IMR-90 (cell line): Measurements from ENCODE around the gene ADAMTSL1. TPM values are rescaled to one million over a fixed set of nuclear protein-coding genes. Genes with fewer than 3 reads are reported as not detected.

Source experiments
- ATAC-seq: fragments of 200-7000 bp; cut with Tn5 transposase; 2 replicates; pipeline ENCODE4 v1.9.1; 2020; ENCODE audit warnings: low read depth, mild to moderate bottlenecking, moderate library complexity
- BruUV-seq: library from RNA; stranded (reverse); fragments of 400-500 nt; replicated peaks from 2 replicates; lab custom pipeline; 2021; lab: Mats Ljungman, UMichigan
- CTCF ChIA-PET: fragments of 300-600 bp; formaldehyde crosslinking; extraction: SDS; loops from one replicate; lab custom pipeline; 2021; ENCODE audit warnings: antibody characterized with exemption; lab: Yijun Ruan, JAX
- POLR2A ChIA-PET: fragments of 300-600 bp; sonication (Branson Sonifier 250); formaldehyde crosslinking; loops from one replicate; lab custom pipeline; 2022; ENCODE audit warnings: antibody characterized with exemption; ENCODE audit not compliant: unreplicated experiment; lab: Charles Lee
- DNase-seq: peaks from one replicate; pipeline ENCODE4 v3.0.0; 2013
- H2AFZ ChIP-seq: replicated peaks from 2 replicates; pipeline ENCODE3; 2013; ENCODE audit warnings: low read length, mild to moderate bottlenecking; ENCODE audit not compliant: poor library complexity
- H2AK5ac ChIP-seq: 2 replicates; pipeline ENCODE4 v1.6.1; 2013; ENCODE audit warnings: low read depth, low read length, inconsistent platforms
- H2AK9ac ChIP-seq: replicated peaks from 2 replicates; pipeline ENCODE3; 2013; ENCODE audit warnings: mild to moderate bottlenecking, low read depth, low read length, moderate library complexity; ENCODE audit not compliant: poor library complexity
- H2BK120ac ChIP-seq: 2 replicates; pipeline ENCODE4 v1.6.1; 2013; ENCODE audit warnings: low read depth, low read length, inconsistent platforms
- H2BK15ac ChIP-seq: 3 replicates; pipeline ENCODE4 v1.6.1; 2013; ENCODE audit warnings: low read depth, low read length, inconsistent platforms
- H2BK20ac ChIP-seq: 2 replicates; pipeline ENCODE4 v1.6.1; 2013; ENCODE audit warnings: low read depth, mild to moderate bottlenecking, inconsistent platforms, low read length, moderate library complexity
- H2BK5ac ChIP-seq: 2 replicates; pipeline ENCODE4 v1.6.1; 2013; ENCODE audit warnings: mild to moderate bottlenecking, low read depth, low read length, inconsistent platforms; ENCODE audit not compliant: poor library complexity, severe bottlenecking
- H3K14ac ChIP-seq: replicated peaks from 2 replicates; pipeline ENCODE4 v1.6.1; 2013; ENCODE audit warnings: low read depth, low read length, inconsistent platforms
- H3K18ac ChIP-seq: 2 replicates; pipeline ENCODE4 v1.6.1; 2013; ENCODE audit warnings: low read depth, low read length, control low read depth
- H3K23ac ChIP-seq: 2 replicates; pipeline ENCODE4 v1.6.1; 2013; ENCODE audit warnings: low read depth, low read length, inconsistent platforms
- H3K27ac ChIP-seq: 2 replicates; pipeline ENCODE4 v1.5.1; 2013; ENCODE audit warnings: mild to moderate bottlenecking, control low read depth, low read length; ENCODE audit not compliant: insufficient read depth
- H3K27me3 ChIP-seq: 2 replicates; pipeline ENCODE4 v1.6.1; 2013; ENCODE audit warnings: low read length; ENCODE audit not compliant: control insufficient read depth, insufficient read depth
- H3K36me3 ChIP-seq: 2 replicates; pipeline ENCODE4 v1.6.1; 2013; ENCODE audit warnings: low read length, mixed read lengths; ENCODE audit not compliant: control insufficient read depth, insufficient read depth
- H3K4ac ChIP-seq: 2 replicates; pipeline ENCODE4 v1.6.1; 2013; ENCODE audit warnings: low read depth, low read length, inconsistent platforms
- H3K4me1 ChIP-seq: 2 replicates; pipeline ENCODE4 v1.6.1; 2013; ENCODE audit warnings: low read length, mixed read lengths; ENCODE audit not compliant: control insufficient read depth, insufficient read depth
- H3K4me2 ChIP-seq: 2 replicates; pipeline ENCODE4 v1.6.1; 2013; ENCODE audit warnings: low read depth, mild to moderate bottlenecking, control low read depth, low read length, moderate library complexity
- H3K4me3 ChIP-seq: 2 replicates; pipeline ENCODE4 v1.5.1; 2013; ENCODE audit warnings: low read depth, mild to moderate bottlenecking, control low read depth, low read length, moderate library complexity; ENCODE audit not compliant: insufficient read depth
- H3K56ac ChIP-seq: 2 replicates; pipeline ENCODE4 v1.6.1; 2013; ENCODE audit warnings: low read length, inconsistent platforms; ENCODE audit not compliant: insufficient read depth; ENCODE audit errors: extremely low read depth
- H3K79me1 ChIP-seq, 2 experiments: 2 replicates each; pipeline ENCODE4 v1.6.1; 2013; ENCODE audit warnings: low read length in 2 of 2, inconsistent platforms in 1 of 2, low read depth in 1 of 2
- H3K9ac ChIP-seq: 2 replicates; pipeline ENCODE4 v1.6.1; 2013; ENCODE audit warnings: low read depth, low read length, control low read depth
- H3K9me1 ChIP-seq: 2 replicates; pipeline ENCODE4 v1.6.1; 2013; ENCODE audit warnings: low read length, inconsistent platforms; ENCODE audit not compliant: insufficient read depth
- H3K9me3 ChIP-seq: 2 replicates; pipeline ENCODE4 v1.6.1; 2013; ENCODE audit warnings: low read length; ENCODE audit not compliant: control insufficient read depth, insufficient read depth
- H4K20me1 ChIP-seq: 2 replicates; pipeline ENCODE4 v1.6.1; 2013; ENCODE audit warnings: low read length, inconsistent platforms; ENCODE audit not compliant: insufficient read depth
- H4K5ac ChIP-seq: 2 replicates; pipeline ENCODE4 v1.6.1; 2013; ENCODE audit warnings: mild to moderate bottlenecking, low read depth, low read length, control low read depth
- H4K8ac ChIP-seq, 2 experiments: 2 replicates each; pipeline ENCODE4 v1.6.1; 2013; ENCODE audit warnings: low read depth in 2 of 2, low read length in 2 of 2, control low read depth in 1 of 2, inconsistent platforms in 1 of 2
- H4K91ac ChIP-seq: 2 replicates; pipeline ENCODE4 v1.6.1; 2013; ENCODE audit warnings: low read depth, low read length, inconsistent platforms; ENCODE audit not compliant: insufficient read depth
- BHLHE40 ChIP-seq: fragments of 150-350 bp; IDR thresholded peaks from 2 replicates; pipeline ENCODE4 v1.6.1; 2016; ENCODE audit warnings: mild to moderate bottlenecking, low read depth, low read length
- CEBPB ChIP-seq: IDR thresholded peaks from 2 replicates; pipeline ENCODE4 v1.6.1; 2012; ENCODE audit warnings: low read depth, low read length, improper control_type of control experiment
- CHD1 ChIP-seq: IDR thresholded peaks from 2 replicates; pipeline ENCODE4 v1.6.1; 2012; ENCODE audit warnings: low read depth, low read length, improper control_type of control experiment
- FOS ChIP-seq: fragments of 150-350 bp; IDR thresholded peaks from 2 replicates; pipeline ENCODE4 v1.6.1; 2016; ENCODE audit warnings: low read depth, low read length
- MAFK ChIP-seq: IDR thresholded peaks from 2 replicates; pipeline ENCODE4 v1.6.1; 2012; ENCODE audit warnings: low read depth, low read length, improper control_type of control experiment
- MAZ ChIP-seq: IDR thresholded peaks from 2 replicates; pipeline ENCODE4 v1.6.1; 2012; ENCODE audit warnings: low read depth, mild to moderate bottlenecking, low read length, improper control_type of control experiment, moderate library complexity, borderline replicate concordance
- MXI1 ChIP-seq: IDR thresholded peaks from 2 replicates; pipeline ENCODE4 v1.6.1; 2012; ENCODE audit warnings: low read depth, mild to moderate bottlenecking, low read length, moderate library complexity, borderline replicate concordance
- NFE2L2 ChIP-seq: fragments of 150-350 bp; IDR thresholded peaks from 2 replicates; pipeline ENCODE4 v1.6.1; 2016; ENCODE audit warnings: low read depth, mild to moderate bottlenecking, low read length
- POLR2A ChIP-seq: IDR thresholded peaks from 2 replicates; pipeline ENCODE4 v1.6.1; 2012; ENCODE audit warnings: mild to moderate bottlenecking, low read depth, low read length
- RCOR1 ChIP-seq: IDR thresholded peaks from 2 replicates; pipeline ENCODE4 v1.6.1; 2012; ENCODE audit warnings: mild to moderate bottlenecking, low read length, improper control_type of control experiment; ENCODE audit not compliant: insufficient replicate concordance
- RFX5 ChIP-seq: IDR thresholded peaks from 2 replicates; pipeline ENCODE4 v1.8.0; 2012; ENCODE audit warnings: low read depth, mild to moderate bottlenecking, low read length, moderate library complexity
- WGBS, 2 experiments: methylation state at CpG; one replicate each; pipeline versions ENCODE4 v1.1.5 to v1.1.7; 2013; ENCODE audit warnings: missing lambda C conversion rate in 2 of 2; ENCODE audit not compliant: insufficient read length in 1 of 2; ENCODE audit errors: extremely low coverage in 2 of 2; 5-methylcytosine and 5-hydroxymethylcytosine counted together
- dilution Hi-C: fragments of 300-500 bp; cut with HindIII; formaldehyde crosslinking; loops from one replicate; pipeline ENCODE4 v1.14.3; 2018; ENCODE audit warnings: low sequenced_read_pairs; ENCODE audit not compliant: unreplicated experiment
- in situ Hi-C: fragments of 300-500 bp; cut with MboI; formaldehyde crosslinking; loops from 3 replicates; pipeline ENCODE4 v1.14.3; 2019; ENCODE audit warnings: low sequenced_read_pairs, inconsistent platforms, mixed read lengths
- intact Hi-C: fragments of 100-400 bp; cut with micrococcal nuclease; formaldehyde crosslinking; loops from 2 replicates; pipeline ENCODE4 v1.10.0; 2022
- polyA plus RNA-seq, 3 experiments: library from polyadenylated mRNA; depleted of rRNA; stranded (reverse); fragments of >200 nt; gene quantifications; 2 replicates each; pipeline ENCODE4 v1.2.3, GENCODE V29; 2012; ENCODE audit warnings: low replicate concordance in 1 of 3
- total RNA-seq: library from RNA; depleted of rRNA; stranded (reverse); fragments of >200 nt; gene quantifications from 2 replicates; pipeline ENCODE4 v1.2.3, GENCODE V29; 2012
- TF ChIP-seq, protein P1 (sequence below): fragments of 150-350 bp; IDR thresholded peaks from 2 replicates; pipeline ENCODE4 v1.6.1; 2017; ENCODE audit warnings: mild to moderate bottlenecking, antibody characterized with exemption, low read length, low read depth
- TF ChIP-seq, protein P2 (sequence below): conservative IDR thresholded peaks from 2 replicates; pipeline ENCODE4 v1.5.1; 2012; ENCODE audit warnings: mild to moderate bottlenecking, low read depth, low read length, improper control_type of control experiment

Gene ADAMTSL1
- total and polyA plus RNA-seq, 2 of the 4 experiments (the other 2 are of a cell fraction): 38.2 to 62.2 TPM

DNA sequence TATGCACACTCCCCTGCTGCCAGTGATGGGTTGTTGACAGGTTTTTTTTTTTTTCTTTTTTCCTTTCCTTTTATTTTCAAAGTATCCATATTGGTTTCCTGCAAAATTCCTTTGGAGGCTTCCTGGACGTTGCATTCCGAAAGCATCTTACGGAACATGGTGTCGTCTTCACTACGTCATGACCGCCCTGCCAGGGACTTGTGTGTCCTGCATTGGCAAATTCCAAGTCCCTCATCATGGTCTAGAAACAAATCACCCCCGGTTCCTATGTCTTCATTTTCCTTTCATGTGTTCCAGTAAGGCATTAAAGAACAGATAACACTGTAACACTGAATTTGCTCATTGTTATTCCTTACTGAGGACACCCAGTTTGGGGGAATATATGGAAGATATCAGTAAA is 35.0 kb upstream of the ADAMTSL1 start:
- H4K91ac ChIP-seq: peak overlapping the region; percentile 61
- BruUV-seq: no TSS peak
- in situ Hi-C loops: loop anchor here (25.0 kb wide), 1 partner anchor 627 kb away; no protein-coding TSS in a partner anchor
- H3K27me3 ChIP-seq: no peaks in the 10 kb centered on the region
- peak overlapping the region; percentile 46 for H3K4me2 ChIP-seq
- ChIA-PET CTCF (interaction anchor here (1.2 to 2.3 kb wide), 2 partner anchors 8 to 184 kb away, joined by 3 to 20 read pairs; no protein-coding TSS in a partner anchor), POLR2A (no interaction called here)
- no peaks in the 10 kb centered on the region for H3K36me3 ChIP-seq
- no peak overlapping the region for H2AK9ac ChIP-seq
- H3K18ac ChIP-seq: peak overlapping the region; percentile 7; the same call in 1 of the 2 replicates
- no peak overlapping the region; the same call in 1 of the 3 replicates for H2BK15ac ChIP-seq
- ATAC-seq (no peak), DNase-seq (no peak)
- peak overlapping the region; percentile 93 for H2BK120ac ChIP-seq
- H4K5ac ChIP-seq: no peak overlapping the region; the same call in 1 of the 2 replicates
- peak overlapping the region; percentile 60; the same call in 1 of the 2 replicates for H3K23ac ChIP-seq
- peaks cover 9% of the 10 kb centered on the region for H3K4me1 ChIP-seq
- dilution Hi-C loops: no loop called here
- peak overlapping the region; percentile 12; the same call in 1 of the 2 replicates for H3K4me3 ChIP-seq
- H3K4ac ChIP-seq: peak overlapping the region; percentile 69
- no peaks in the 10 kb centered on the region for H3K9me3 ChIP-seq
- H3K9me1 ChIP-seq: no peaks in the 10 kb centered on the region
- peak overlapping the region; percentile 33 to 83; a peak in 3 of 4 replicates for H4K8ac ChIP-seq
- intact Hi-C loops: loop anchor here (1.0 kb wide), 1 partner anchor 184 kb away; no protein-coding TSS in a partner anchor
- H3K27ac ChIP-seq: no peak overlapping the region
- TF ChIP-seq BHLHE40: no peak
- no peak for TF ChIP-seq POLR2A
- TF ChIP-seq MAFK: no peak
- no peak for TF ChIP-seq RCOR1
- no peak for TF ChIP-seq MXI1
- TF ChIP-seq, protein P1, sequence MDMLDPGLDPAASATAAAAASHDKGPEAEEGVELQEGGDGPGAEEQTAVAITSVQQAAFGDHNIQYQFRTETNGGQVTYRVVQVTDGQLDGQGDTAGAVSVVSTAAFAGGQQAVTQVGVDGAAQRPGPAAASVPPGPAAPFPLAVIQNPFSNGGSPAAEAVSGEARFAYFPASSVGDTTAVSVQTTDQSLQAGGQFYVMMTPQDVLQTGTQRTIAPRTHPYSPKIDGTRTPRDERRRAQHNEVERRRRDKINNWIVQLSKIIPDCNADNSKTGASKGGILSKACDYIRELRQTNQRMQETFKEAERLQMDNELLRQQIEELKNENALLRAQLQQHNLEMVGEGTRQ: no peak
- TF ChIP-seq, protein P2, sequence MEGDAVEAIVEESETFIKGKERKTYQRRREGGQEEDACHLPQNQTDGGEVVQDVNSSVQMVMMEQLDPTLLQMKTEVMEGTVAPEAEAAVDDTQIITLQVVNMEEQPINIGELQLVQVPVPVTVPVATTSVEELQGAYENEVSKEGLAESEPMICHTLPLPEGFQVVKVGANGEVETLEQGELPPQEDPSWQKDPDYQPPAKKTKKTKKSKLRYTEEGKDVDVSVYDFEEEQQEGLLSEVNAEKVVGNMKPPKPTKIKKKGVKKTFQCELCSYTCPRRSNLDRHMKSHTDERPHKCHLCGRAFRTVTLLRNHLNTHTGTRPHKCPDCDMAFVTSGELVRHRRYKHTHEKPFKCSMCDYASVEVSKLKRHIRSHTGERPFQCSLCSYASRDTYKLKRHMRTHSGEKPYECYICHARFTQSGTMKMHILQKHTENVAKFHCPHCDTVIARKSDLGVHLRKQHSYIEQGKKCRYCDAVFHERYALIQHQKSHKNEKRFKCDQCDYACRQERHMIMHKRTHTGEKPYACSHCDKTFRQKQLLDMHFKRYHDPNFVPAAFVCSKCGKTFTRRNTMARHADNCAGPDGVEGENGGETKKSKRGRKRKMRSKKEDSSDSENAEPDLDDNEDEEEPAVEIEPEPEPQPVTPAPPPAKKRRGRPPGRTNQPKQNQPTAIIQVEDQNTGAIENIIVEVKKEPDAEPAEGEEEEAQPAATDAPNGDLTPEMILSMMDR: no peak
- no peak for TF ChIP-seq CEBPB
- no peak for TF ChIP-seq CHD1
- TF ChIP-seq NFE2L2: no peak
- TF ChIP-seq MAZ: no peak
- TF ChIP-seq FOS: no peak
- no peak for TF ChIP-seq RFX5
- no peaks in the 10 kb centered on the region for H3K79me1 ChIP-seq
- H2AK5ac ChIP-seq: no peak overlapping the region
- peak overlapping the region; percentile 90 for H2AFZ ChIP-seq
- H2BK5ac ChIP-seq: no peak overlapping the region
- no peaks in the 10 kb centered on the region for H4K20me1 ChIP-seq
- H3K14ac ChIP-seq: peak overlapping the region; percentile 39; the same call in 1 of the 2 replicates
- 0 out of 2 replicates have a peak overlapping the region, but pooled peaks have one; percentile 20 for H3K56ac ChIP-seq
- 82% methylated on average over 6 of the region's 7 CpGs; no CpG with 5 or more reads in 1 of the 2 experiments for WGBS, 2 experiments
- H2BK20ac ChIP-seq: peak overlapping the region; percentile 35; the same call in 1 of the 2 replicates
- peak overlapping the region; percentile 23; the same call in 1 of the 2 replicates for H3K9ac ChIP-seq
